GM12872 (cell line): ENCODE results near the gene CACNA1C.

Experiments used
- TF ChIP-seq, protein P1 (sequence below): IDR thresholded peaks from 3 replicates; pipeline ENCODE4 v1.5.1; 2011; ENCODE audit warnings: low read depth, mild to moderate bottlenecking, low read length, moderate library complexity; ENCODE audit not compliant: insufficient read depth

CACNA1C gene

DNA sequence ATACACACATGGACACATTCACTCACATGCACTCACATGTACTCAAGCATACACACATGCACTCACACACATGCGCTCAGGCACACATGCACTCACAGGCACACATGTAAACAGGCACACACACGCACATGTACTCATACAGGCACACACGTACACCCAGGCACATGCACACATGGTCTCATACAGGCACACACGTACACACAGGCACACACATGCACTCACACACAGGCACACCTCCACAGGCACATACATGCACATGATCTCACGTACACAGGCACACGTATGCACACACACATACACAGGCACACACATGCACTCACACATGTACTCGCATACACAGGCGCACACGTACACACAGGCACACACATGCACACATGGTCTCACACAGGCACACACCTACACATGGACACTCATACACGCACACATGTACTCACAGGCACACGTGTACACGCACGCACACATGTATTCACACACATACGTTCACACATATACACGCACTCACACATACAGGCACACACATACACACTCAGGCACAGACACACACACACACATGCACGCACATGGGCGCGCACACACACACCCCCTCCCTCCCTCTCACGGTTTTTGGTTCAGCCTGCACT is 138.9 kb downstream of the CACNA1C start:
- TF ChIP-seq, protein P1, sequence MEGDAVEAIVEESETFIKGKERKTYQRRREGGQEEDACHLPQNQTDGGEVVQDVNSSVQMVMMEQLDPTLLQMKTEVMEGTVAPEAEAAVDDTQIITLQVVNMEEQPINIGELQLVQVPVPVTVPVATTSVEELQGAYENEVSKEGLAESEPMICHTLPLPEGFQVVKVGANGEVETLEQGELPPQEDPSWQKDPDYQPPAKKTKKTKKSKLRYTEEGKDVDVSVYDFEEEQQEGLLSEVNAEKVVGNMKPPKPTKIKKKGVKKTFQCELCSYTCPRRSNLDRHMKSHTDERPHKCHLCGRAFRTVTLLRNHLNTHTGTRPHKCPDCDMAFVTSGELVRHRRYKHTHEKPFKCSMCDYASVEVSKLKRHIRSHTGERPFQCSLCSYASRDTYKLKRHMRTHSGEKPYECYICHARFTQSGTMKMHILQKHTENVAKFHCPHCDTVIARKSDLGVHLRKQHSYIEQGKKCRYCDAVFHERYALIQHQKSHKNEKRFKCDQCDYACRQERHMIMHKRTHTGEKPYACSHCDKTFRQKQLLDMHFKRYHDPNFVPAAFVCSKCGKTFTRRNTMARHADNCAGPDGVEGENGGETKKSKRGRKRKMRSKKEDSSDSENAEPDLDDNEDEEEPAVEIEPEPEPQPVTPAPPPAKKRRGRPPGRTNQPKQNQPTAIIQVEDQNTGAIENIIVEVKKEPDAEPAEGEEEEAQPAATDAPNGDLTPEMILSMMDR: no peak

- TF ChIP-seq, protein P1: no peak
Measured at GRCh38 chr12:2192231-2192630, 139.4 kb downstream of the CACNA1C start.

GRCh38 chr12:2194060-2194459 is 141.3 kb downstream of the CACNA1C start:
- TF ChIP-seq, protein P1: no peak

GRCh38 chr12:2194571-2194970 is 141.8 kb downstream of the CACNA1C start:
- TF ChIP-seq, protein P1: no peak

- TF ChIP-seq, protein P1: no peak
Measured at GRCh38 chr12:2195085-2195484, 142.3 kb downstream of the CACNA1C start.

GRCh38 chr12:2198005-2198501 is 145.3 kb downstream of the CACNA1C start:
- TF ChIP-seq, protein P1: no peak

- TF ChIP-seq, protein P1: no peak
Measured at GRCh38 chr12:2198542-2198941, 145.8 kb downstream of the CACNA1C start.
